K562 (cell line): Measurements from ENCODE around the gene ZNF420. TPM values are rescaled to one million over a fixed set of nuclear protein-coding genes. Genes with fewer than 3 reads are reported as not detected.

Source experiments
- COPS2 ChIP-seq: fragments of 450-650 bp; conservative IDR thresholded peaks from 2 replicates; pipeline ENCODE4 v1.6.1; 2016; ENCODE audit warnings: mild to moderate bottlenecking, moderate library complexity
- CREB1 ChIP-seq, 2 experiments: sonication (generic) in 1 of 2; formaldehyde crosslinking in 1 of 2; IDR thresholded peaks; 2 replicates each; pipeline versions ENCODE4 v1.6.1 to v1.8.0; 2012 to 2022; ENCODE audit warnings: inconsistent platforms in 1 of 2, mild to moderate bottlenecking in 1 of 2, missing genetic modification reagents in 1 of 2, moderate library complexity in 1 of 2
- CTCF ChIP-seq, 3 experiments: IDR thresholded peaks in 2 of 3; conservative IDR thresholded peaks in 1 of 3; 2 replicates each; pipeline ENCODE4 v1.5.1; 2011 to 2012; ENCODE audit warnings: low read length in 3 of 3, mild to moderate bottlenecking in 3 of 3, control low read depth in 2 of 3, improper control_type of control experiment in 1 of 3, inconsistent platforms in 1 of 3, low read depth in 1 of 3, mixed read lengths in 1 of 3, moderate library complexity in 1 of 3; ENCODE audit not compliant: insufficient read depth in 2 of 3
- CXXC5 ChIP-seq: fragments of 250-450 bp; sonication (Bioruptor Pico); IDR thresholded peaks from 2 replicates; pipeline ENCODE4 v1.8.0; 2022; ENCODE audit warnings: inconsistent platforms, mild to moderate bottlenecking, moderate library complexity
- DEAF1 ChIP-seq: fragments of 450-650 bp; formaldehyde crosslinking; IDR thresholded peaks from 2 replicates; pipeline ENCODE4 v1.4.0; 2020; ENCODE audit warnings: mild to moderate bottlenecking, moderate library complexity
- ELK1 ChIP-seq: sonication (generic); formaldehyde crosslinking; IDR thresholded peaks from 2 replicates; pipeline ENCODE4 v1.8.1; 2022; ENCODE audit warnings: missing genetic modification reagents
- EWSR1 ChIP-seq: fragments of 450-650 bp; IDR thresholded peaks from 2 replicates; pipeline ENCODE4 v1.6.1; 2018; ENCODE audit warnings: borderline replicate concordance, mild to moderate bottlenecking, low read depth, moderate library complexity; ENCODE audit not compliant: partially characterized antibody
- GATAD2B ChIP-seq: fragments of 450-650 bp; IDR thresholded peaks from 2 replicates; pipeline ENCODE4 v1.6.1; 2017; ENCODE audit warnings: mild to moderate bottlenecking, borderline replicate concordance
- HEY1 ChIP-seq: fragments of 250-450 bp; sonication (Bioruptor Pico); IDR thresholded peaks from 2 replicates; pipeline ENCODE4 v1.5.0; 2020; ENCODE audit warnings: mild to moderate bottlenecking, moderate library complexity, borderline replicate concordance
- MCM7 ChIP-seq, 2 experiments: fragments of 450-650 bp; IDR thresholded peaks; 2 replicates each; pipeline ENCODE4 v1.6.1; 2016 to 2018
- MECOM ChIP-seq: fragments of 250-450 bp; sonication (Bioruptor Pico); IDR thresholded peaks from 2 replicates; pipeline ENCODE4 v1.8.0; 2022; ENCODE audit warnings: inconsistent platforms
- NBN ChIP-seq: fragments of 450-650 bp; IDR thresholded peaks from 2 replicates; pipeline ENCODE4 v1.6.1; 2016; ENCODE audit warnings: low read depth, mild to moderate bottlenecking
- PCBP1 ChIP-seq: fragments of 200-400 bp; formaldehyde crosslinking; IDR thresholded peaks from 2 replicates; pipeline ENCODE4 v1.6.1; 2018; ENCODE audit warnings: mild to moderate bottlenecking, low read depth, low read length; ENCODE audit not compliant: poor library complexity, severe bottlenecking
- POLR2G ChIP-seq: fragments of 200-400 bp; formaldehyde crosslinking; IDR thresholded peaks from 2 replicates; pipeline ENCODE4 v1.6.1; 2017; ENCODE audit warnings: low read depth, mild to moderate bottlenecking, antibody characterized with exemption, low read length, moderate library complexity
- PURB ChIP-seq: sonication (generic); formaldehyde crosslinking; IDR thresholded peaks from 2 replicates; pipeline ENCODE4 v1.9.0; 2021; ENCODE audit warnings: low read depth, mild to moderate bottlenecking, missing genetic modification reagents
- RAD51 ChIP-seq: fragments of 450-650 bp; IDR thresholded peaks from 2 replicates; pipeline ENCODE4 v1.7.1; 2016; ENCODE audit warnings: low read depth, mild to moderate bottlenecking, borderline replicate concordance
- SAP30 ChIP-seq: fragments of 200-600 bp; sonication (generic); IDR thresholded peaks from 2 replicates; pipeline ENCODE4 v1.6.1; 2012; ENCODE audit warnings: borderline replicate concordance, low read depth, mild to moderate bottlenecking, moderate library complexity, low read length, control low read depth, inconsistent platforms; ENCODE audit not compliant: insufficient read depth, poor library complexity, severe bottlenecking
- TAF9B ChIP-seq: fragments of 450-650 bp; IDR thresholded peaks from 2 replicates; pipeline ENCODE4 v1.6.1; 2018; ENCODE audit warnings: mild to moderate bottlenecking; ENCODE audit not compliant: partially characterized antibody
- ZBED1 ChIP-seq: IDR thresholded peaks from 2 replicates; pipeline ENCODE4 v1.6.1; 2014
- ZNF277 ChIP-seq: fragments of 250-450 bp; sonication (Bioruptor Pico); IDR thresholded peaks from 2 replicates; pipeline ENCODE4 v1.8.0; 2022; ENCODE audit warnings: inconsistent platforms, mild to moderate bottlenecking, moderate library complexity, borderline replicate concordance
- ZNF561 ChIP-seq: fragments of 450-650 bp; formaldehyde crosslinking; conservative IDR thresholded peaks from 2 replicates; pipeline ENCODE4 v1.4.0; 2020; ENCODE audit warnings: mild to moderate bottlenecking, moderate library complexity
- ZNF717 ChIP-seq: fragments of 250-450 bp; sonication (Bioruptor Pico); IDR thresholded peaks from 2 replicates; pipeline ENCODE4 v1.5.0; 2021
- polyA plus RNA-seq, 8 experiments: library from polyadenylated mRNA; depleted of rRNA in 4 of 8; stranded (reverse) in 5 of 8; unstranded in 3 of 8; fragments of >200 nt; fragmentation: Nextera tagmentation in 2 of 8; fragmentation: Illumina TruSeq in 1 of 8; extraction: Ambion mirVana in 2 of 8; extraction: Trizol in 1 of 8; gene quantifications; 2 replicates each; pipeline versions ENCODE4 v1.2.1 to v1.2.3, GENCODE V29; 2011 to 2014; ENCODE audit warnings: inconsistent platforms in 1 of 8, missing spikeins in 1 of 8
- total RNA-seq, 7 experiments: library from RNA; depleted of rRNA in 6 of 7; stranded (reverse); fragments of >200 nt in 6 of 7; fragmentation: Illumina TruSeq in 2 of 7; extraction: Trizol in 2 of 7; gene quantifications; 2 replicates each; pipeline versions ENCODE4 v1.2.1 to v1.2.3, GENCODE V29; 2011 to 2021; ENCODE audit warnings: low replicate concordance in 1 of 7

ZNF420 gene
- total and polyA plus RNA-seq, 9 of the 15 experiments (the other 6 are each of a cell fraction or from before 2014, with no cell fraction given) = 2.6 to 7.2 (median 5.1) TPM

- TF ChIP-seq CREB1 (IDR thresholded peaks at IDR 0.05) (no peak; the same call in 1 of the 2 replicates), CREB1 (CRISPR knock-in tag; IDR thresholded peaks at IDR 0.05) (0 out of 2 replicates have a peak, but pooled peaks have one; percentile 35), PCBP1 (no peak), PURB (no peak), EWSR1 (no peak), POLR2G (peak; percentile 85), GATAD2B (no peak), MECOM (CRISPR knock-in tag) (no peak), RAD51 (no peak), DEAF1 (no peak), TAF9B (no peak), NBN (no peak), CXXC5 (CRISPR knock-in tag) (peak; percentile 90), ZNF717 (CRISPR knock-in tag) (no peak), MCM7 (IDR thresholded peaks at IDR 0.05) (no peak), ZNF277 (CRISPR knock-in tag) (no peak), HEY1 (CRISPR knock-in tag) (no peak), ZNF561 (CRISPR knock-in tag) (no peak), CTCF (IDR thresholded peaks at IDR 0.05 in 2 of 3, conservative IDR thresholded peaks at IDR 0.05 in 1 of 3; ENCODE audit: insufficient read depth in 2 of 3, low read depth in 1 of 3, low read length in 3 of 3) (no peak), ZBED1 (no peak), SAP30 (peak; percentile 42), ELK1 (CRISPR knock-in tag) (no peak), COPS2 (no peak)
Measured at GRCh38 chr19:37077934-37078716, at the start of gene ZNF420 (continued).
